ENCODE measurements around the gene HERPUD2.
"Not testable (repeated sequence)": the region's sequence is repeated elsewhere in the genome, so short reads cannot be mapped to it uniquely, and the experiment has no call there.

HERPUD2 gene

GRCh38 chr7:35712563-35713226 is 17.8 kb upstream of the HERPUD2 start:
- DNase-seq (ENCODE audit: low read depth): no peak

- no peak for DNase-seq (ENCODE audit: low read depth)
These were observed 12.5 kb upstream of the HERPUD2 start for GRCh38 chr7:35707422-35707821.

- DNase-seq (ENCODE audit: low read depth): no peak
These were observed 11.1 kb upstream of the HERPUD2 start for GRCh38 chr7:35705932-35706461.

GRCh38 chr7:35704261-35704660 is 9.3 kb upstream of the HERPUD2 start:
- DNase-seq (ENCODE audit: low read depth): no peak

GRCh38 chr7:35702541-35702940 is 7.6 kb upstream of the HERPUD2 start:
- no peak for DNase-seq (ENCODE audit: low read depth)

- DNase-seq (ENCODE audit: low read depth): no peak
These were observed 6.5 kb upstream of the HERPUD2 start for GRCh38 chr7:35701287-35701900.

- DNase-seq (ENCODE audit: low read depth): no peak
These were observed 5.9 kb upstream of the HERPUD2 start for GRCh38 chr7:35700865-35701264.

- no peak for DNase-seq (ENCODE audit: low read depth)
These were observed 5.4 kb upstream of the HERPUD2 start for GRCh38 chr7:35700333-35700732.

GRCh38 chr7:35699796-35700305 is 4.9 kb upstream of the HERPUD2 start:
- DNase-seq (ENCODE audit: low read depth): no peak

GRCh38 chr7:35698382-35698781 is 3.4 kb upstream of the HERPUD2 start:
- not testable (repeated sequence) for DNase-seq (ENCODE audit: low read depth)

GRCh38 chr7:35697414-35698175 is 2.7 kb upstream of the HERPUD2 start:
- no peak for DNase-seq (ENCODE audit: low read depth)

- no peak for DNase-seq (ENCODE audit: low read depth)
These were observed 1.1 kb upstream of the HERPUD2 start for GRCh38 chr7:35695987-35696386.

- DNase-seq (ENCODE audit: low read depth): no peak
These were observed 527 bp upstream of the HERPUD2 start for GRCh38 chr7:35695473-35695850.

GRCh38 chr7:35694161-35694783 is 663 bp downstream of the HERPUD2 start:
- DNase-seq (ENCODE audit: low read depth): no peak

GRCh38 chr7:35691827-35692307 is 3.1 kb downstream of the HERPUD2 start:
- DNase-seq (ENCODE audit: low read depth): no peak

- no peak for DNase-seq (ENCODE audit: low read depth)
These were observed 3.6 kb downstream of the HERPUD2 start for GRCh38 chr7:35691366-35691765.

- not testable (repeated sequence) for DNase-seq (ENCODE audit: low read depth)
These were observed 4.3 kb downstream of the HERPUD2 start for GRCh38 chr7:35690614-35691013.

GRCh38 chr7:35685781-35686180 is 9.2 kb downstream of the HERPUD2 start:
- no peak for DNase-seq (ENCODE audit: low read depth)

- no peak for DNase-seq (ENCODE audit: low read depth)
These were observed 13.5 kb downstream of the HERPUD2 start for GRCh38 chr7:35681231-35682029.

GRCh38 chr7:35680403-35681013 is 14.4 kb downstream of the HERPUD2 start:
- no peak for DNase-seq (ENCODE audit: low read depth)
